SKM-1 treated with dmso at 0.1 percent for 144 hours (cell line): ENCODE data around the gene PRR20G.

ENCODE experiments used
- DNase-seq: peaks from one replicate; lab custom pipeline; 2025; ENCODE audit not compliant: unreplicated experiment; lab: John Stamatoyannopoulos, UW

Gene PRR20G

DNA sequence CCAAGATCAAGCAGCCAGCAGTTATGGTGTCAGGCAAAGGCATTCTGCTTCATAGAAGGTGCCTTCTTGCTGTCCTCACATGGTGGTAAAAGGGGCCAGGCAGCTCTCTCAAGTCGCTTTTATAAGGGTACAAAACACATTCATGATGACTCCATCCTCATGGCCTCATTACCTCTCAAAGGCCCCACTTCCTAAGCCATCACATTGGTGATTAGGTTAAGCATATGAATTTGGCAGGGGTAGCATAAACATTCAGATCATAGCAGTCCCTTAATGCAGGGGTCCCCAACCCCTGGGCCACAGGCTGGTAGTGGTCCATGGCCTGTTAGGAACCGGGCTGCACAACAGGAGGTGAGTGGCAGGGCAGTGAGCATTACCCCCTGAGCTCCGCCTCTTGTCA lies 52.1 kb downstream of the PRR20G start:
- no peak for DNase-seq

DNA sequence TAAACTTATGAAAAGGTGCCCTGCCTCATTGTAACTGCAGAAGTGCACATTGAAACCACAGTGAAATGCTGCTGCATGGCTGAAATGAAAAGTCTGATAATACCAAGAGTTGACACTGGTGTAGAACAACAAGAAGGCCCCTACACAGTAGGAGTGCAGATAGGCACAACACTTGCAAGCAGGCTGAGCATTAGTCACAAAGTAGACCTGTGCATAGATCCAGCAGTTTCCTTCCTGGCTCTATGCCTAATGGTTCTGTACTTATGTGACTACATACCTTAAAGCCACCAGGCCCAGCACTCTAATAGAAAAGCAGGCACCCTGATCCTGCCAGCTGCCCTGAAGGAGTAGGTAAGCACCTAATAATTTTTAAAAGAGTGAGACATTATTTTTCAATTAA lies 53.1 kb downstream of the PRR20G start:
- DNase-seq = no peak
